HepG2 (cell line): ENCODE measurements around the gene ZSWIM7. TPM values are rescaled to one million over a fixed set of nuclear protein-coding genes. Genes with fewer than 3 reads are reported as not detected.
A peak's percentile ranks its signal among the peaks of the same experiment; 100 is the strongest.

Experiments used
- ARID4A ChIP-seq: sonication (generic); formaldehyde crosslinking; IDR thresholded peaks from 2 replicates; pipeline ENCODE4 v1.5.0; 2020; ENCODE audit warnings: mild to moderate bottlenecking, missing genetic modification reagents, borderline replicate concordance
- ATM ChIP-seq: fragments of 450-650 bp; IDR thresholded peaks from 2 replicates; pipeline ENCODE4 v1.7.1; 2017; ENCODE audit warnings: mild to moderate bottlenecking, borderline replicate concordance
- BCL3 ChIP-seq: sonication (generic); formaldehyde crosslinking; IDR thresholded peaks from 2 replicates; pipeline ENCODE4 v1.5.1; 2020; ENCODE audit warnings: mild to moderate bottlenecking, missing genetic modification reagents, moderate library complexity
- GABPA ChIP-seq, 2 experiments: IDR thresholded peaks; 2 replicates each; pipeline ENCODE4 v1.6.1; 2011 to 2016; ENCODE audit warnings: low read depth in 2 of 2, low read length in 1 of 2, missing biosample characterization in 1 of 2, missing genetic modification characterization in 1 of 2
- KMT2A ChIP-seq: sonication (generic); formaldehyde crosslinking; IDR thresholded peaks from 2 replicates; pipeline ENCODE4 v1.4.0; 2020; ENCODE audit warnings: missing genetic modification reagents
- SYNCRIP ChIP-seq: fragments of 200-400 bp; formaldehyde crosslinking; IDR thresholded peaks from 2 replicates; pipeline ENCODE4 v1.6.1; 2018; ENCODE audit warnings: mild to moderate bottlenecking, low read depth, low read length; ENCODE audit not compliant: insufficient read depth
- ZFP91 ChIP-seq: sonication (generic); formaldehyde crosslinking; IDR thresholded peaks from 2 replicates; pipeline ENCODE4 v1.9.0; 2022; ENCODE audit warnings: missing genetic modification reagents, mild to moderate bottlenecking, borderline replicate concordance
- ZNF350 ChIP-seq: sonication (generic); formaldehyde crosslinking; IDR thresholded peaks from 2 replicates; pipeline ENCODE4 v1.4.0; 2020; ENCODE audit warnings: mild to moderate bottlenecking, low read depth, missing genetic modification reagents, borderline replicate concordance
- ZNF431 ChIP-seq: sonication (generic); formaldehyde crosslinking; IDR thresholded peaks from 2 replicates; pipeline ENCODE4 v1.9.0; 2022; ENCODE audit warnings: missing genetic modification reagents, low read depth, mild to moderate bottlenecking, borderline replicate concordance
- polyA plus RNA-seq, 8 experiments: library from polyadenylated mRNA; depleted of rRNA in 3 of 8; stranded (reverse) in 7 of 8; unstranded in 1 of 8; fragments of >200 nt; fragmentation: Illumina TruSeq in 4 of 8; extraction: Trizol in 4 of 8; gene quantifications; 2 replicates each; pipeline versions ENCODE4 v1.2.1 to v1.2.3, GENCODE V29; 2011 to 2016; ENCODE audit warnings: low read depth in 4 of 8, missing spikeins in 1 of 8, mixed read lengths in 1 of 8; ENCODE audit not compliant: insufficient read depth in 1 of 8
- total RNA-seq, 5 experiments: library from RNA; depleted of rRNA; stranded (reverse); fragments of >200 nt; fragmentation: Illumina TruSeq; extraction: Trizol; gene quantifications; 2 replicates each; pipeline ENCODE4 v1.2.3, GENCODE V29; 2016; ENCODE audit warnings: low read depth in 1 of 5
- TF ChIP-seq, protein P1 (sequence below): sonication (generic); formaldehyde crosslinking; IDR thresholded peaks from 2 replicates; pipeline ENCODE4 v1.4.0; 2020; ENCODE audit warnings: missing genetic modification reagents
- TF ChIP-seq, protein P2 (sequence below), 2 experiments: sonication (generic) in 1 of 2; formaldehyde crosslinking in 1 of 2; IDR thresholded peaks; 2 replicates each; pipeline versions ENCODE4 v1.5.1 to v1.6.1; 2011 to 2020; ENCODE audit warnings: borderline replicate concordance in 1 of 2, low read depth in 1 of 2, low read length in 1 of 2, mild to moderate bottlenecking in 1 of 2, missing genetic modification reagents in 1 of 2, moderate library complexity in 1 of 2
- TF ChIP-seq, protein P3 (sequence below): sonication (generic); formaldehyde crosslinking; IDR thresholded peaks from 2 replicates; pipeline ENCODE4 v1.4.0; 2020; ENCODE audit warnings: missing genetic modification reagents

Gene ZSWIM7
- total and polyA plus RNA-seq, 2 of the 13 experiments (the other 11 are each of a cell fraction or from before 2014, with no cell fraction given), result 13.1 to 28.1 TPM

GRCh38 chr17:15966879-15967248 is 32.6 kb downstream of the ZSWIM7 start (continued):
- peak; percentile 53; the same call in 1 of the 2 replicates for TF ChIP-seq ARID4A (CRISPR knock-in tag)
- 0 out of 2 replicates have a peak, but pooled peaks have one; percentile 18 for TF ChIP-seq KMT2A (CRISPR knock-in tag)
- no peak for TF ChIP-seq ATM
- TF ChIP-seq, protein P1, sequence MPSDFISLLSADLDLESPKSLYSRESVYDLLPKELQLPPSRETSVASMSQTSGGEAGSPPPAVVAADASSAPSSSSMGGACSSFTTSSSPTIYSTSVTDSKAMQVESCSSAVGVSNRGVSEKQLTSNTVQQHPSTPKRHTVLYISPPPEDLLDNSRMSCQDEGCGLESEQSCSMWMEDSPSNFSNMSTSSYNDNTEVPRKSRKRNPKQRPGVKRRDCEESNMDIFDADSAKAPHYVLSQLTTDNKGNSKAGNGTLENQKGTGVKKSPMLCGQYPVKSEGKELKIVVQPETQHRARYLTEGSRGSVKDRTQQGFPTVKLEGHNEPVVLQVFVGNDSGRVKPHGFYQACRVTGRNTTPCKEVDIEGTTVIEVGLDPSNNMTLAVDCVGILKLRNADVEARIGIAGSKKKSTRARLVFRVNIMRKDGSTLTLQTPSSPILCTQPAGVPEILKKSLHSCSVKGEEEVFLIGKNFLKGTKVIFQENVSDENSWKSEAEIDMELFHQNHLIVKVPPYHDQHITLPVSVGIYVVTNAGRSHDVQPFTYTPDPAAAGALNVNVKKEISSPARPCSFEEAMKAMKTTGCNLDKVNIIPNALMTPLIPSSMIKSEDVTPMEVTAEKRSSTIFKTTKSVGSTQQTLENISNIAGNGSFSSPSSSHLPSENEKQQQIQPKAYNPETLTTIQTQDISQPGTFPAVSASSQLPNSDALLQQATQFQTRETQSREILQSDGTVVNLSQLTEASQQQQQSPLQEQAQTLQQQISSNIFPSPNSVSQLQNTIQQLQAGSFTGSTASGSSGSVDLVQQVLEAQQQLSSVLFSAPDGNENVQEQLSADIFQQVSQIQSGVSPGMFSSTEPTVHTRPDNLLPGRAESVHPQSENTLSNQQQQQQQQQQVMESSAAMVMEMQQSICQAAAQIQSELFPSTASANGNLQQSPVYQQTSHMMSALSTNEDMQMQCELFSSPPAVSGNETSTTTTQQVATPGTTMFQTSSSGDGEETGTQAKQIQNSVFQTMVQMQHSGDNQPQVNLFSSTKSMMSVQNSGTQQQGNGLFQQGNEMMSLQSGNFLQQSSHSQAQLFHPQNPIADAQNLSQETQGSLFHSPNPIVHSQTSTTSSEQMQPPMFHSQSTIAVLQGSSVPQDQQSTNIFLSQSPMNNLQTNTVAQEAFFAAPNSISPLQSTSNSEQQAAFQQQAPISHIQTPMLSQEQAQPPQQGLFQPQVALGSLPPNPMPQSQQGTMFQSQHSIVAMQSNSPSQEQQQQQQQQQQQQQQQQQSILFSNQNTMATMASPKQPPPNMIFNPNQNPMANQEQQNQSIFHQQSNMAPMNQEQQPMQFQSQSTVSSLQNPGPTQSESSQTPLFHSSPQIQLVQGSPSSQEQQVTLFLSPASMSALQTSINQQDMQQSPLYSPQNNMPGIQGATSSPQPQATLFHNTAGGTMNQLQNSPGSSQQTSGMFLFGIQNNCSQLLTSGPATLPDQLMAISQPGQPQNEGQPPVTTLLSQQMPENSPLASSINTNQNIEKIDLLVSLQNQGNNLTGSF (CRISPR knock-in tag), result no peak
- no peak for TF ChIP-seq GABPA (IDR thresholded peaks at IDR 0.05; ENCODE audit: low read depth, low read length)
- TF ChIP-seq GABPA (CRISPR knock-in tag; IDR thresholded peaks at IDR 0.05; ENCODE audit: low read depth), result peak; percentile 25; the same call in 1 of the 2 replicates
- TF ChIP-seq, protein P2, sequence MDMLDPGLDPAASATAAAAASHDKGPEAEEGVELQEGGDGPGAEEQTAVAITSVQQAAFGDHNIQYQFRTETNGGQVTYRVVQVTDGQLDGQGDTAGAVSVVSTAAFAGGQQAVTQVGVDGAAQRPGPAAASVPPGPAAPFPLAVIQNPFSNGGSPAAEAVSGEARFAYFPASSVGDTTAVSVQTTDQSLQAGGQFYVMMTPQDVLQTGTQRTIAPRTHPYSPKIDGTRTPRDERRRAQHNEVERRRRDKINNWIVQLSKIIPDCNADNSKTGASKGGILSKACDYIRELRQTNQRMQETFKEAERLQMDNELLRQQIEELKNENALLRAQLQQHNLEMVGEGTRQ (IDR thresholded peaks at IDR 0.05; ENCODE audit: low read depth, low read length), result no peak
- TF ChIP-seq, protein P2 (CRISPR knock-in tag; IDR thresholded peaks at IDR 0.05; ENCODE audit: borderline replicate concordance), result no peak
- TF ChIP-seq SYNCRIP, result no peak
- 0 out of 2 replicates have a peak, but pooled peaks have one; percentile 25 for TF ChIP-seq ZFP91
- TF ChIP-seq, protein P3, sequence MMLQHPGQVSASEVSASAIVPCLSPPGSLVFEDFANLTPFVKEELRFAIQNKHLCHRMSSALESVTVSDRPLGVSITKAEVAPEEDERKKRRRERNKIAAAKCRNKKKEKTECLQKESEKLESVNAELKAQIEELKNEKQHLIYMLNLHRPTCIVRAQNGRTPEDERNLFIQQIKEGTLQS, result no peak
- 0 out of 2 replicates have a peak, but pooled peaks have one; percentile 16 for TF ChIP-seq ZNF431 (CRISPR knock-in tag)
- TF ChIP-seq BCL3, result peak; percentile 43; the same call in 1 of the 2 replicates
- TF ChIP-seq ZNF350 (CRISPR knock-in tag), result peak; percentile 30; the same call in 1 of the 2 replicates
